AG20443 (cell line): ENCODE data around the gene STK33.

ENCODE experiments used
- DNase-seq: peaks from one replicate; pipeline ENCODE4 v3.0.0; 2012; ENCODE audit warnings: low spot score, mixed read lengths

The STK33 gene

GRCh38 chr11:8356216-8356615 is 237.8 kb downstream of the STK33 start:
- DNase-seq: no peak

DNA sequence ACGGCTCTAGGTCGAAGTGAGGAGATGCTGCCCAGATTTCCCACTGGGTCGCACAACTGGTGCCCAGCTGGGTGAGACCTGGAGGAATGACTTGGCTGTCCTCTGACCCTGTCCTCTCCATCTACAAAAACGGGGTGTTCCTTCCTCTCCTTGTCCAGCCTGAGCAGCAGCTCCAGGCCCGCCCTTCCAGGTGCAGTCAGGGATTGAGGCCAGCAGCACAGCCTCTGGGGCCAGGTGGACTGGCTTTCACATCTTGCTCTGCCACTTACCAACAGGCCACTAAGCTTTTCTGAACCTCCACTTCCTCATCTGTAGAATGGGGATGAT is 238.6 kb downstream of the STK33 start:
- no peak for DNase-seq

- DNase-seq: no peak
Observed at GRCh38 chr11:8354622-8355415, 239.2 kb downstream of the STK33 start.

DNA sequence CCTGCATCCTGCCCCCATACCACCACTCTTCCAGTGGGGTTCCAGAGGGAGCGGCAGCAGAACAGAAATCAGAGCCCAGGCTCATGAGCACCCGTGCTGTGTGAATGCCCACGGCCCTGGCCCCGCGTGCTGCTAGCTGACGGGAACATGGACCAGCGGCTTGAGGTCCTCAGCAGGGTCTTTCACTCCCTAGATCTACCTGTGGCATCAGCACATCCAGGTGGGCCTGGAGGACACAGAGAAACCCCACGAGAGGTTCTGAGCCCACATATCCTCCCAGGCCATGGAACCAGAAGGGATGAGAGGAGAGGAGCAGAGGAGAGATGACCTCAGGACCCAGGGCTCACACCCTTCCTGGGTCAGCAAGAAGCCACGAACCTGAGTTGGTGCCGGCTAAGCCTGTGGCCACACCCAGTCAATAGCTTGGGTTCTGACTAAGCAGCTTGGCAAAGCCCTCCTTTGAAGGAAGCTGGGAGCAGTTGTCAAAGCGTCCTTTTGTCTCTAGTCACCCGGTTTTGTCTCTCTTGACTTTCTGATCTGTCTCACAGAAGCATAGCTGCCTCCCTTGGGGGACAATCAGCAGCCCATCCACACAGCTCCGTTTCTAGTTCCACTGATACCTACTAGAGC is 241.0 kb downstream of the STK33 start:
- DNase-seq: no peak

GRCh38 chr11:8352103-8352875 is 241.7 kb downstream of the STK33 start:
- DNase-seq: no peak

DNA sequence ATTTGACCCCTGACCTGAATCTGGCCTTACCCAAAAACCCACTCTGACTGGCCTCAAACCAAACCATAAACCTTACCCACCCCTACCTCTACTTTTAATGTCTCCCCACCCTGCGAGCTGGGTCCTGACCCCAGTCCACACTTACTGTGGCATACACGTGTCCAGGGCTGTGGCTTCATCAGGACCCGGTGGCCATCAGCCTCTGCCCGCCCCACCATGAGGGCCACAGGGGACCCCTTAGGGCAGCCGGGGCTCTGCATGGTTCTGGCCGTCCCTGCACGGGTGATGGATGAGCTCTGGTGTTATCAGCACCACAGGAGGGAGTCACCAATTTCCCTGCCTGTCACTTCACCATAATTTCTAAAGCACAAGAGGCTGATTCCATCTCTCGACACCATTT is 242.8 kb downstream of the STK33 start:
- no peak for DNase-seq

DNA sequence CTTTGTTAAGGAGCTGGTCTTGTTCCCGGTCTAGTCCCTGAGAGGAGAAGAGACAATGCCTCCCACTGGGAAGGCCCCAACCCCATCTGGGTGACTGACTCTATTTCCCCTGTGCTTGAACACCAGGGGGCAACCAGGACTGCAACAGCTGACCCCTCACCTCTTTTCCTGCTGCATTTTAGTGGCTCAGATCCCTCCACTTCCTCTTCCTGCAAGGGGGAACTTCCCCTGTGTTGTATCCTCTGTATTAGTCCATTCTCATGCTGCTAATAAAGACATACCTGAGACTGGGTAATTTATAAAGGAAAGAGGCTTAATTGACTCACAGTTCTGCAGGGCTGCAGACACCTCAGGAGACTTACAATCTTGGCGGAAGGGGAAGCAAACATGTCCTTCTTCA is 246.1 kb downstream of the STK33 start:
- no peak for DNase-seq

DNA sequence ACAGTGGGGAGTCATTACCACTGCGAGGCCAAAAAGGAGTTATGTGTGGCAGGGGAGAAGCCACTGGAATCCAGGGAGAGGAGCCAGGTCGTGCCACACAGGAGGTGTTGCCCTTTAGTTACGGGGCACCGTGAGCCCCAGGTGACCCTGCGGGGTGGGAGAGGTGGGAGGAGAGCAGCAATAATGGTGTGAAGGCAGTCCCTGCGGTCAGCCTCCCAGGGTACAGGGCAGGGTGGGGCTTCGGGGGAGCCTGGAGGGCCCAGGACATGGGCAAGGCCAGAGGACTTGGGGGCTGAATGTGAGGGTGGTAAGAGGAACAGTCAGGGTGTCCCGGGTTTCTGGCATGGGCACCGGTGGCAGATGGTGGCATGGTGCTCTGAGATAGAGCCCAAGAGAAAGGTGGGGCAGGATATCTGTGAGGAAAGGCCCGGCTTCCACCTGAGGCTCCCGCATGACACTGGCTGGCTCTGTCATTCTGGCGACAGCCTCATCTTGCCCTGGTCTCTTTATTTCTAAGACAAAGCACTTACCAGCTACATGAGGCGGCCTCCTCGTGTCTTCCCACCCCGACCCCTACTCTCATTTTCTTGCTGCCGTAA is 247.8 kb downstream of the STK33 start:
- DNase-seq: no peak

- no peak for DNase-seq
Observed at GRCh38 chr11:8345179-8345578, 248.8 kb downstream of the STK33 start.

DNA sequence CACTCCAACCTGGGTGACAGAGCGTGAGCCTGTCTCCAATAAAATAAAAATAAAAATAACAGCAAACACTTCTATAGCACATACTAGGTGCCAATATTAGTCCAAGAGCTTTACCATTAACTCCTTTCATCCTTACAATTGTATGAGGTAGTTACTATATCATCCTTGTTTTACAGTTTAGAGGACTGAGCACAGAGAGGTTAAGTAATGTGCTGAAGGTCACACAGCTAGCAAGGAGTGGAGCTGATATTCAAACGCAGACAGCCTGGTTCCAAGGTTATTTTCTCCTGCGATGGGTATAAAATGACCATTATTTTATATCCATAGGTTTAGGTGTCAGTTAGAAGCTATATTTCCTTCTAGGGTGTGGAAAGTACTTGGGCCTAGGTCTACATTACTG is 249.7 kb downstream of the STK33 start:
- DNase-seq: no peak

DNA sequence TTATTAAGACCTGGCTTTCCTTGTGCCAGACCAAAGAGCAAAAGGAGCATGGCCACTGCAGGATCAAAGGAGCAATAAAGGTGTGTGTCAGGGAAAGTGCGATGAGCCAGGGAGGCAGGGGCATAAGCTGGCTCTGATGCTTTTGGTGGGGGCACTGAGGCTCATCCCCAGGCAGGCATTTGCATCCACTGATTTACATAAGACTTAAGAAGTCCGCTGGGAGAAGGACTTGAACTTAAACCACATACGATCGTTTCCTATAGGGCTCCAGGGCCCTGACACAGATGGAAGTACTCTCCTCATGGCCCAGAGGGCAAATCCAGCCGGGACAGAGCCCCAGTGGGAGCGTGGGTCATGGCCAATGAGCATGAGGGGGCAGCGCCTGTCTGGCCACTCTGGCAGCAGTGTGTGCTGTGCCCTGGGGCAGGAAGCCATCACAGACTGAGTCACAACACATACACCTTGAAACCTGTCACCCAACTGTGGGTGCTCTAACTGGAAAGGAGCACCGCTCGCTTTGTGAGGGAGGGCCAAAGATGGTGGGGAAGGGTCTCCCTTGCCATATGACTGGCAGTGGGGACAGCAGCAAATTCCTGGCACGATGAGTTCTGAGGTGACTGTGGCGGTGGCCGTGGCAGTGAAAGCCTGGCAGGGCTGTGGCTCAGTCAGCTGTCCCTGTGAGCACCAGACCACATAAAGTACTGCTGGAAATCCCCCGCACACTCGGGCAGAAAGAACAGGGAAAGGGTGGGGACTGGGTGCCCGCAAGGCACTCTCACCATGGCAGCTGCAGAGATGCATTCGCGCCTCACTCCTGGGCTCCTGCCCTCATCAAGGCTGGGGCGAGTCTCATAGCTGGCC is 251.0 kb downstream of the STK33 start:
- no peak for DNase-seq

- no peak for DNase-seq
Observed at GRCh38 chr11:8341996-8342395, 252.0 kb downstream of the STK33 start.
